GM20000 (cell line): ENCODE results near the gene MSI2.

Experiments used
- DNase-seq: peaks from one replicate; pipeline ENCODE4 v3.0.0; 2012; ENCODE audit warnings: low spot score
- TF ChIP-seq, protein P1 (sequence below): IDR thresholded peaks from 2 replicates; pipeline ENCODE4 v1.5.1; 2012; ENCODE audit warnings: mild to moderate bottlenecking, control low read depth; ENCODE audit errors: extremely low read depth, missing control alignments

The MSI2 gene

DNA sequence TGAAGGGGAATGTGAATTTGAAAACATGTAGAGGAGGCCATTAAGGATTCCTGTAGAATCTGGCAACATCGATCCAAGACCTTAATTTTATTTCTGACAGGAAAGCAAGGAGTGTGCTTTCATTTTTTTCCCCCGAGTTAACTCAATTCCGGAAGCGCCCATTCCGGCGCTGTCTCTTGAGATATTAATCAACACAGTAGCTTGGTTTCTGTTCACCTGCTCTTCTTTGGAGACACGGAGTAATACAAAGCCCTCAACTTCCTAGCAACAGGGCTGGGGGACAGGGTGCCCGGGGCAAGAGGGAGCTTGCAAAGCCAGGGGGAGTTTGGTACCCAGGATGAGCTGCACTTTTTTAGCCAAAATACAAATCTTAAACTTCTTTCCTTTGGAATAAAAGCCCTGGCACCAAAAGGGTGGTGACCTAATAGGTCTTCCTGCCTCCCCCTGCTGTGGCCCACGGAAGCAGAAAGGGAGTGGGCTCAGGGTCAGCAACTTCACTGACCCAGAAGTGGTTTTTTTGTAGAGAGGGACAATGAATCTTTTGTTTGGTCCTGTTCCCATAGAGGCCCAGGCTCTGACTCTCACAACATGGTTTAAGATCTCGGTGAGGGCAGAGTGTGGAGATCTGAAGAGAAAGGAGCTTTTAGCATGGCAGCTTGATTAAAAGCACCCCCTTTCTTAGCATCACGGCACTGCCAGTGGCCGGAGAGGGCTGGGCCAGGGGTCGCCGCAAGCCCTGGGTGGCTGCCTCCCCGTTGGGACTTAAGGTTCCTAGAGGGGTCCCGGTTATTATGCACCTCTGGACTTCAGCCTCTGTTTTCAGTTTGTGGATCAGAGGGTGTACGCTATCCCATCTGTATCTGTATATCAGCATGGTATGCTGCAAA, 281.4 kb downstream of the MSI2 start:
- DNase-seq: peak; percentile 18
- TF ChIP-seq, protein P1, sequence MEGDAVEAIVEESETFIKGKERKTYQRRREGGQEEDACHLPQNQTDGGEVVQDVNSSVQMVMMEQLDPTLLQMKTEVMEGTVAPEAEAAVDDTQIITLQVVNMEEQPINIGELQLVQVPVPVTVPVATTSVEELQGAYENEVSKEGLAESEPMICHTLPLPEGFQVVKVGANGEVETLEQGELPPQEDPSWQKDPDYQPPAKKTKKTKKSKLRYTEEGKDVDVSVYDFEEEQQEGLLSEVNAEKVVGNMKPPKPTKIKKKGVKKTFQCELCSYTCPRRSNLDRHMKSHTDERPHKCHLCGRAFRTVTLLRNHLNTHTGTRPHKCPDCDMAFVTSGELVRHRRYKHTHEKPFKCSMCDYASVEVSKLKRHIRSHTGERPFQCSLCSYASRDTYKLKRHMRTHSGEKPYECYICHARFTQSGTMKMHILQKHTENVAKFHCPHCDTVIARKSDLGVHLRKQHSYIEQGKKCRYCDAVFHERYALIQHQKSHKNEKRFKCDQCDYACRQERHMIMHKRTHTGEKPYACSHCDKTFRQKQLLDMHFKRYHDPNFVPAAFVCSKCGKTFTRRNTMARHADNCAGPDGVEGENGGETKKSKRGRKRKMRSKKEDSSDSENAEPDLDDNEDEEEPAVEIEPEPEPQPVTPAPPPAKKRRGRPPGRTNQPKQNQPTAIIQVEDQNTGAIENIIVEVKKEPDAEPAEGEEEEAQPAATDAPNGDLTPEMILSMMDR: no peak

- TF ChIP-seq, protein P1: no peak
- DNase-seq: no peak
Measured at GRCh38 chr17:57538736-57539456, 282.6 kb downstream of the MSI2 start.

- no peak for DNase-seq
- TF ChIP-seq, protein P1: no peak
Measured at GRCh38 chr17:57539529-57540301, 283.4 kb downstream of the MSI2 start.

DNA sequence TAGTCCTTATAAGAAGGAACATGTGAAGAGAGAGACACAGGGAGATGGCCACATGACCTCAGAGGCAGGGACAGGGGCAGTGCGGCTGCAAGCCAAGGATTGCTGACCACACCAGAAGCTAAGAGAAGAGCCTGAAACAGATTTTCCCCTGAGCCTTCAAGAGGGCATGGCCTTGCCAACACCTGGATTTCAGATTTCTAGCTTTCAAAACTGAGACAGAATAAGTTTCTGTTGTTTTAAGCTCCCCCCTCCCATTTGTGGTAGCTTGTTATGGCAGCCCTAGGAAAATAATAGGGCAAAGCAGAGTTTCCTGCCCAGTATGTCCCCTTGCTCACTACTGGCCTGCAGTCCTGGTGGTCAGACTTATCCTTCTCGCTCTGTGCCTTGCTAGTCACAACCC, 284.3 kb downstream of the MSI2 start:
- TF ChIP-seq, protein P1: no peak

GRCh38 chr17:57541049-57541448, 284.7 kb downstream of the MSI2 start:
- TF ChIP-seq, protein P1: no peak
- no peak for DNase-seq

More for the DNA sequence above, 284.3 kb downstream of the MSI2 start:
- DNase-seq: no peak

DNA sequence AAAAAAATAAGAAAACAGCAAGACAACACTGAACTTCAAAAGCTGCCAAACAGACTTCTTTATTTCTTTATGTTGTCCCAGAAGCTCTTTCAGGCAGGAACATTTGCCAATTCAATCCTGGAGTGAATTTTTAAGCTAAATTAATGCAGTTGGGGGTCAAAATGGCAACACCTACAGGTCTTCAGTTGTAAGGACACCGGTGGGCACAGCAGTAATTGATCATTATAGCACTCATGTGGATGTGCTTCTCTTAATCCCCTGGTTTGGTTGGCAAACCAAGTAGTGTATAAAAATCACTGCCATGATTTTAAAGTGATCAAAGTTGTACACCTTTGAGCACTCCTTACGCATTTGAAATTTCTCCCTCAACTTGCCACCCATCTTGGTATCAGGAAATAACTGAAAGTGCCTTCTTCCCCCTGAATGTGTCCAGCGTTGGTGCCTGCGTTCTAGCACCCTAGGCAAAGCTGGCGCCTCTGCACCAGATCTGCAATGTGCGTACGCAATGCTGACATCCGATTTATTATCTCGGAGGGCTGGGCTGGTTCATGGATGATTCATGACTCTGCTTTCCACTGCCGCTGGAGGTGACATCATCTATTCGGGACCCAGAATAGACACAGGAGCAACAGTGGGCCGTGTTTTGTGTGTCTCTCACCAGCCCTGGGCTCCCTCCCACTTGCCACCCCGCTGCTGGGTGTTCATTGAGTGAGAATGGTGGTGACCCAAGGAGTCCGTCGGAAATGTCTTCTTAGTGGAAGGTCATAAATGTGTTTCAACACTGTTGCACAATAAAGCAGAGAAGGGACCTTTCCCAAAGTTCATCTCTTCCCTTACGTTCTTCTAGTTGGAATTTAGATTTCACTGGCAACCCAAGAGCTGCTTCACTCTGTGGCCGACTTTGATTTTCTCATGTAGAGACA, 285.4 kb downstream of the MSI2 start:
- DNase-seq: no peak
- TF ChIP-seq, protein P1: no peak
